ENCODE measurements around the gene FGFBP1. TPM values are rescaled to one million over a fixed set of nuclear protein-coding genes. Genes with fewer than 3 reads are reported as not detected.

The FGFBP1 gene
- total RNA-seq, 1 donor from 2014 or later, result 5.7 TPM

DNA sequence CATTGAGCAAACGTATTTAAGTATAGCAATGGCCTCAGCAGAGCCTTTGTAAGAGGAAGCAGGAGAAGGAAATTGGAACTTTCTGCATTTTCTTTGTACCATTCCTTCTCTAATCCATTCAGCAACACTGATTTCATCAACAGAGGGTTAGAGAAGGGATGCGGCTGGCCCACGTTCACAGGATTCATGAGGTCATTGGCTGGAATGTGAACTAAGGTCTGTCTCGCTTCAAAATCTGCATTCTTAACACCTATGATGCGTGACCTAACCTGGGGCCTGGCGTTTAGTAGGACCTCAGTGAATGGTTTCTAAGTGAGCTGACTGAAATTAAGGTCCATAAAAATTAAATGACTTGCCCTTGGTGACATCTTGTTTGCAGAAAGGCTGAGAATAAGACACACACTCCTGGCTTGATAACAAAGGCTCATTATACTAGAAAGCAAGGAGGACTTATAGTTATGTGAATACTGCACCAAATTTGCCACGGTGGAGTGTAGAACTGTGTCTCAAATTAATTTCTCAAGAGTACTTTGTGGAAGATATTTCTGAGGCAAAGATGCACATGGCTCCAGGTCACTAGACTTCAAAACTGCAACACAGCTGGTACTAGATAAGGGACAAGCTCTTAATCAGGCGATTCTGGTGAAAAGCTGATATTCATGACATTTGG lies 25.4 kb downstream of the FGFBP1 start:
- DNase-seq, result peak; percentile 29

DNA sequence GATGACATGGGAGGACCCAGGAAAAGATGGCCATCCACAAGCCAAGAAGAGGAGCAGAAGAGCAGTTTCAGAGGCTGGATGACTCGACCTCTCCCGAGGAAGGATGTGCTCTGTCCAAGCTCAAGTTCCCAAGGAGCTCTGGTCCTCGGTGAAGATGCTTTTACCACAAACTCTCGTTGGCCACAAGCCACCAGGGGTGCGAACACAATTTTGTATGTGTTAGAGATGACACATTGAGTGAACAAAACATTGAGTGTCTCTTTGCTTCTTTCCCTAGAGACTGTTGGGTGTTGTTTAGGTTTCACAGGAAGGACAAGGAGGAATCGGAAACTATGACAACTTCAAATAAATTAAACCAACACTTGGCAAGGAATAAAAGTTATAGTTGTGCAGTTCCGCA lies 26.3 kb downstream of the FGFBP1 start:
- no peak for DNase-seq

DNA sequence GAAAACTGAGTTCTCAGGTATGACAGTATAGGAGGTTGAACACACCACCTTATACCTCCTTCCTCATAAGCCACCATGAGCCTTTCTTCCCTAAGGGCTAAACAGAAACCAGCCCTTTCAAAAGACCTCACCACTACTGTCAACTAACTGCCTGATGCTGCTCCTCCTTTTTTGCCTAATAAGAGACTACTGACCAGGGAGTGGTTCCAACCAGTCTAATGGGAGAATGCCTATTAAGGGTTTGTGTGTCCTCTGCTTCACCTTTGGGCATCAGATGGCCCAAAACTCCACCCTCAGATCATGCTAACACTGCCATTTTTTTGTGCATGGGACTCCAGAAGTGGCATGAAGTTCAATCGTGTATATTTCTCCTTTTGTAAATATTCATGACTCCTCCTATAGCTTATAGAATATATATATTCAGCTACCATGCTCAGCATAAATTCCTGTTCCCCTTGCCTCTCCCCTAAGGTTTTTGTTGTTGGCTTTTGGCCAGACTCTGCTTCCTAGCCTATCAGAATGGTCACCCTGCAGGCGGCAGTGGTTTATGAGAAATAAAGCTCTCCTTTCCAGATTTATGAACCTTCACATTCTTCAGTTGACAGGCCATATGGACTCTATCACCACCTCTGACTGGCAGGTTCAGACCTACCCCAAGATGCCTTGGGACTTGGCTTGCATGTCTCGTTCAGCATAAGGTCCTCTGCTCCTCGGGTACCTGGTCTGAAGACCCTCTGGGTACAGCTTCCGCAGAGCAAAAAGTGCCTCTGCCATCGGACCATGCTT lies 28.2 kb downstream of the FGFBP1 start:
- no peak for DNase-seq

DNA sequence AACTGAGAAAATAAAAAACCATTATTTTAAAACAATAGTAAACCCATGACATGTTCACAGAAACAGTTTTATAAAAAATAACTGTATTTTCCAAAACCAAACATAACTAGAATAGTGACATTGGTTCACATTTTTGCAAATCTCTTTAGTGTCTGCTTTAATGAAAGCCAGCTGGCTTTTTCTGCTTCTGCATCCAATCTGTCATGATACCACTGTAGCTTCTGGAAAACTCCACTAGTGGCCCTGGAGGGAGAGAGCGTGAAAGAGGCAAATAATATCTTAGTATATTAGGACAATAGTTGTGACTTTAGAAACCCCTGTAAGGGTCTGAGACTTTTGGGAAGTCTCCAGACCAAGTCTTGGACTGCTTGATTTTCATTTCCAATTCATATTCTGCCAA lies 31.1 kb downstream of the FGFBP1 start:
- peak; percentile 50 for DNase-seq

DNA sequence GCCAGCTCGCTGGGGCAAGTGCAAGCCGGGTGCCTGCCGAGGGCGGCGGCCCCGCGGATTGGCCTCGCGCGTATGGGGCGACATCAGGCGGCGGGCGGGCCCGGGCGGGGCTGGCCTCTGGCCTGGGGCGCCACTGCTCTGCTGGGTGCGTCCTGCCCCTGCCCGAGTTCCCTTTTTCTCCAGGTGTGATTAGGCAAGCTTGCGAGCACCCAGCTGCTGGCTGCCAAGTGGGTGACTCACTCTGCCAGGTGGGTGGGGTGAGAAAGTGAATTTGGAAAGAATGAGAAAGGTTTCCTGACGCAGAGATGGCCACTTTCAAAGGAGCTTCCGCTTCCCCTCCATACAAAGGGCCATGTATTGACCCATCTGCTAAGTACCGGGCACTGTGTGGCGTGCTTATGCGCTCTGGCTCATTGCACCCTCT lies 32.5 kb downstream of the FGFBP1 start:
- DNase-seq, result no peak

DNA sequence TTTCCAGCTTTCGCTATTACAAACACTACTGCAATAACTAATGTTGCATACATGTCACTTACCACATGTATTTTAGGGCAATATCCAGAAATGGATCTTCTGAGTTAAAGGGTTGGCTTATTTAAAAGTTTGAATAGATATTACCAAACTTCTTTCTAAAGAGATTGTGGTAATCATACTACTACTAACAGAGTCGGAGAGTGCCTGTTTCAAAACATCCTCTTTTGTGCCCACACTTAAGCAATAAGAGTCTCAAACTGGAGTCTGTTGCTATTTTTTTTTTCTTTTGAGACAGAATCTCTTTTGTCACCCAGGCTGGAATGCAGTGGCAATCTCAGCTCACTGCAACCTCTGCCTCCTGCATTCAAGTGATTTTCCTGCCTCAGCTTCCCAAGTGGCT lies 35.8 kb downstream of the FGFBP1 start:
- no peak for DNase-seq

DNA sequence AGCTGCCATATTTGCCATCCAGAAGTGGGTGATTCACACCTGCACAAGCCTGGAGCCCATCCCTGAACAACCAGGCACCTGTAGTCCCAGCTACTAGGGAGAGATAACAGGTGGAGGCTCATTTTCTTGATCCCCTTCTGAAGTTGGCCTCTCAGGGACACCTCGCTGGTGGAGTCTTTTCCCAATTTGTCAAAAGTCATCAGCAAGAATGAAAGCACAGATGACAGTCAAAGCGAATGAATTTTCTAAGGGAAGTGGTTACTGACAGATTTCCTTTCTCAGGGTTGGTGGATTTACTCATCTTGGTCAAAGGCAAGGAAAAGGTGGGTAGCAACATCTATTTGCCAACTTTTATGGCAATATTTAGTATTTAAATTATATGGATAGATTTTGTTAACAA lies 36.5 kb downstream of the FGFBP1 start:
- DNase-seq, result no peak

DNA sequence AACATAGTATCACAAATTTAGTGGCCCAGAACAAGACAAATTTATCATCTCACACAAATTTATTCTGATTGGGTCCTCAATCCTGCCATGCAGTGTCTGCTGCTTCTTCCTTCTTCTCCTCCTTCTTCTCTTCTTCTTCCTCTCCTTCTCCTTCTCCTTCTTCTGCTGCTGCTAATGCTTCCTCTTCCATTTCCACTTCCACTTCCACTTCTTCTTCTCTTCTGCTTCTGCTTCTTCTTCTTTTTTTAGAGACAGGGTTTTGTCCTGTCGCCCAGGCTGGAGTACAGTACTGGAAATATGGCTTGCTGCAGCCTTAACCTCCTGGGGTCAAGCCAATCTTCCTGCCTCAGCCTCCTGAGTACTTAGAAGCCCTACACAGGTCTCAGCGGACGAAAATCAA lies 37.5 kb downstream of the FGFBP1 start:
- no peak for DNase-seq

DNA sequence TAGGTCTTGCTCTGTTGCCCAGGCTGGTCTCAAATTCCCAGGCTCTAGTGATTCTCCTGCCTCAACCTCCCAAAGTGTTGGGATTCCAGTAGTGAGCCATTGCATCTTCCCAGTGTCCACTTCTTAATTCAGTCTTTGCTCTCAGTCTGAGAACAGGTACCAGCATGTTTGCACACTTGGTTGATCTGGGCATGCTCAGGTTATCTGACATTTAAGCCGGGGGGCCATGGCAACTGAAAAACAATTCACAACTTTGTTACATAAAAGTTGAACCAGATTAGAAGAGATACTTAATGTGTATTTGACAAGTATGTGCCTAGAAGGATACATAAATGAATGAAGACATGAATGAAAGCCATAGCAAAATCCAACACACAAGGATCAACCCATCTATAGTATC lies 39.0 kb downstream of the FGFBP1 start:
- no peak for DNase-seq

DNA sequence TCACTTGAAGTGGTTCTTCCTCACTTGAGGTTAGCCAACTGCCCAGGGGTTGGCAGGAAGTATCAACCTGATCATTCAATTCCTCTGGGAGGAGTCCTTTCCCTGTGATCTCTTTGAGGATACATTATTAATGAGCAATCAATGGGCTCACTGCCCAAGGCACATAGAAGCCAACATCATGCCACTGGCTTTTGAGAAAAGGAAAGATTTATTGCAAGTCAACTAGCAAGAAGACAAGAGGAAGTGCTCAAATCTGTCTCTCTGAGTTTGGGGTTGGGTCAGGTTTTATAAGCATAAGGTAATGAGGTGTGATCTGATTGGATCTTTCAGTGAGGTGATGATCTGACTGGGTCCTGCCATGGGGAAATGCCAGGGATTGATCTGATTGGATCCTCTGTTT lies 39.6 kb downstream of the FGFBP1 start:
- DNase-seq, result no peak

DNA sequence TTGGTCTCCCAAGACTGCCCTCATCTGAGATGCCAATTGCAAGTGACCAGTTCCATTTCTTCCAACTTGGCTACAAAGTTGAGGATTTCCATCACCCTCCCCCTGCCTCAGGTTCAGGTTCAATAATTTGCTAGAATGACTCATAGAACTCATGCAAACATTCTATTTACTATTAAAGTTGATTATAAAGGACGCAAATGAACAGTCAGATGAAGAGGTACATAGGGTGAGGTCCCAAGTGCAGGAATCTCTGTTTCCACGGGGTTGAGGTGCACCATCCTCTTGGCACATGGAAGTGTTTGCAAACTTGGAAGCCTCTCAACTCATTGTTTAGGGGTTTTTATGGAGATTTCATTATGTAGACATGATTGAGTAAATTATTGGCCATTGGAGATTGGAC lies 41.0 kb downstream of the FGFBP1 start:
- no peak for DNase-seq

DNA sequence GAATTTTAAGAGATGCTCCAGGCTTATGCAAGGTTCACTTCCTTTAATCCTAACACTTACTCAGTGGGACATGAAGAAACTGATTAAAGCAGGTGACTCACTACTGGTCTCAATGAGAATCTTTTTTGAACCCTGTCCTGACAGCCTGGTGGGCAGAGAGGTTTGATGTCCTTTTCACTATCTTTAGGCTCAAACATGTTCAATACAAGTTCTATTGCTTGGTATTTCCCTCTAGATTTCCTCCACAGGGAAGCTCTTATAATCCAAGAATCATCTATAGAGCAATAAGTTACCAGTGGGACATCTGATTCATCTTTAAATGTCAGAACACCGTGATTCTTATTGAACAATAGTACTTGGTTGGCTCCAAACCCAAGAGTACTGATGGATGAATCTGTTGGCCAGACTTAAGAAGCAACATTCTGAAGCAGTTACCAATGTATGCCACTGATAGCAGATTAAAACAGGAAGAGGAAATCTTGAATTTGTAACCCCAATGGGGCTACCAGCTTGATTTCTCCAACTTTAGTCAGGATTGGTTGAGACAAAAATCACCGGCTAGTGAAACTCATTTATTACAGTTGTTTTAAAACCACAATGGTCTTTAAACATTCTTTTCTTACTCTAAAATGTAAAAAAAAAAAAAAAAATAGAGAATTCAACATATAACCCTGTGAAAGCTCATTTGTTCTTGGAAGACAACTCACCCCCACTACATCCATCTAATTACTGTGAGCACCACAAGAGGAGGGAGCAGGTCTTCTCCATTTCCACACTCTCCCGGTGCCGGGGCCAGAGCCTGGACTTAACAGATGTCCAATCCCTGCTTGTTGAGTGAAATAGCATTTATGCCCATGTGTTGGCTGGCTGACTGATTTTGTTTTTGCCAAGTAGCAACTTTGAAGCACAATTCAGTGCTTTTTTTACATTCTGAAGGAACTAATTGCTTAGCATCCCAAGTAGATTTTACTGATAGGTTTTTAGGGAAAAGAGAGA lies 43.3 kb downstream of the FGFBP1 start:
- peak; percentile 32 for DNase-seq

DNA sequence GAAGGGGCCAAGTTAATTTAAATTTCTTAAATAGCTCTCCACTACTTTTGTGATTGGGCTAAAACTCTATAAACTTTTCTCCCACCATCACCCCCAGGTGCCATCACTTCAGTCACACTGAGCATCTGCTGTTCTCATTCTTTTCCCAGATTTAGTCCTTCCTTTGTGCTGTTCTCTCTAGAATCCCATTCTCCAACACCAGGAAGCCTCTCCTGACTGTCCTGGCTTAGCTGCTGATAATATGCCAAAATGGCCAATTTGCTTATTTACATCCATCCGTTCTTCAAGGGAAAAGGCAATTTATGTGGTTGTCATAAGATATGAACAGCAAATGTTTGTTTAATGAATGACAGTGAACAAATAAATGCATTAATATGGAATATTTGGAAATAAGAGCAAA lies 44.1 kb downstream of the FGFBP1 start:
- DNase-seq, result no peak

DNA sequence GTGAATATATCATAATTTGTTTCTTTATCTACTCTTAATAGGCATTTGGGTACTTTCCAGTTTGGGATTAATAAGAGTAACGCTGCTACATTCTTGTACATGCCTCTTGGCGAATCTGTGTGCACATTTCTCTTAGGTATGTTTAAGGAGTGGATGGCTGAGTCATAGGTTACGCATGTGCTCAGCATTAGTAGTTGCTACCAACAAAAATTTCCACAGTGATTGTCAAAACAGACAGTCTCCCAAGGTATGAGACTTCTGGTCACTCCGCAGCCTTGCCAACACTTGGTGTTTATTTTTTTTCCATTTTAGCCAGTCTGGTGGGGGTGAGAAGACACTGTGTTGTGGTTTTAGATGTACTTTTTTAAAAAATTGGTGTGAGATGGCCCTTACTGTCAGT lies 44.6 kb downstream of the FGFBP1 start:
- DNase-seq, result peak; percentile 31

DNA sequence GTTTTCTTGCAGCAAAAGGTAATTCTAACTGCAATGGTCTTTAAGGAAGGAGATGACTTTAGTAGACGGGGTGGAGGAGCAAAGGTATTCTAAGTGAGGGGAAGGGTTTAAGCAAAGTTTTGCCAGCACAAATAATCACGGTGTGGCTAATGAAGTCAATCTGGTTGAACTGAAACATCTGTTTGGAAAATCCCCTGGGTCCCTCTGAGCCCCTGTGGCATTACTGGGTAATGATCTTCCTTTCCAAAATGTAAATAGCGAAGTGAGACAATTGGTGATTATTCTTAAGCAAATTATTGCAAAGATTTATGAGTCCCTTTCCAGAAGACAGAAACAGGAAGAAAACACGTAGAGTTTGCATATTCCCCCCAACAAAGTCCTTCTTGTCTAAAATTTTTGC lies 47.2 kb downstream of the FGFBP1 start:
- no peak for DNase-seq

DNA sequence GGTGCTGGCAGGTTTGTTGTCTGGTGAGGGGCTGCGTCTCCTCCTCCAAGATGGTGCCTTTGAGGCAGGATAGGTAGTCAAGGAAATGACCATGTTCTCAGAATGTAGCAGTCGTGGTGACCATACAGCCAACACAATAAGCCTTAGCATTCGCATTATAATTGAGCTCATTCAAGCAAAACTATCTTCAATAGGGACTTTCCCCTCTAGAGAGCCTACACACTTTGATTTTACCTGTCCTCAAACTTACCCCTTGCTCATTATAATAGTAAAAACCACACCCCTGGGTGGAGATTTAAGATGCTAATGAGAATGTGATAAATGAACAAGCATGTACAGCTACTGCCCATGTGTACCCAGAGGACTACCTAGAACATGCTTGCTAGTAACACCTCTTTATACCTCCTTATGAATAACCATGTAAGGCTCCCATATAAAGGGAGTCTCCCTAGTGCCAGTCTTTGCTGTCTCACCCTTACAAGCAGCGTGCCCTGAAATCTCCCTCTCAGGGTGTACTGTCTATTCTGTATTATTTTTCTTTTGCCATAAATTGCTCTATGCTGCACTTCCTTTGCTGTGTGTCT lies 48.2 kb downstream of the FGFBP1 start:
- DNase-seq, result no peak

DNA sequence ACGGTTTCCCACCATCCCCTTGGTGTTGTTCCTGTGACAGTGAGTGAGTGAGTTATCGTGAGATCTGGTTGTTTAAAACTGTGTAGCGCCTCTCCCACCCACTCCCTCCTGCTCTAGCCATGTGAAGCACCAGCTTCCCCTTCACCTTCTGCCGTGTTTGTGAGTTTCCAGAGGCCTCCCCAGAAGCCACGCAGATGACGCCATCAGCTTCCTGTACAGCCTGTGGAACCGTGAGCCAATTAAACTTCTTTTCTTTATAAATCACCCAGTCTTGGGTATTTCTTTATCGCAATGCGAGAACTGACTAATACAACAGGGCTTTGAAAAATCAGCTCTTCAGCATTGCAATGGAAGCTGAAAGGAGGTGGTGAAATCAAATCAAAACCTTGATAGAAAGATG lies 50.0 kb downstream of the FGFBP1 start:
- no peak for DNase-seq

Other genes starting within 250 kb of the FGFBP1 start
- gene BST1, start 235.7 kb downstream of the FGFBP1 start, total RNA-seq, result 4.7 TPM
- gene CD38, start 160.4 kb downstream of the FGFBP1 start, total RNA-seq, result 4.4 TPM
- 1.9 TPM for gene FGFBP2, start 24.4 kb upstream of the FGFBP1 start, total RNA-seq
- gene PROM1, start 145.3 kb upstream of the FGFBP1 start, total RNA-seq, result 39.4 TPM

All from tongue (tissue), 2 donors.